Loucy (cell line): ENCODE measurements around the gene PRKAB1.

Experiments
- H2AFZ ChIP-seq: fragments of 200-600 bp; sonication (generic); 2 replicates; pipeline ENCODE4 v1.6.0; 2016; ENCODE audit warnings: antibody characterized with exemption, mild to moderate bottlenecking, low read length, moderate library complexity
- H3F3A ChIP-seq: fragments of 200-600 bp; 2 replicates; pipeline ENCODE4 v1.6.0; 2016; ENCODE audit warnings: antibody characterized with exemption, low read depth, mild to moderate bottlenecking
- H3K27me3 ChIP-seq: fragments of 200-600 bp; sonication (generic); 2 replicates; pipeline ENCODE4 v1.6.1; 2014; ENCODE audit warnings: low read length, mild to moderate bottlenecking; ENCODE audit not compliant: insufficient read depth, poor library complexity, severe bottlenecking
- H3K36me3 ChIP-seq: fragments of 200-600 bp; sonication (generic); 2 replicates; pipeline ENCODE4 v1.6.1; 2016; ENCODE audit warnings: low read length; ENCODE audit not compliant: insufficient read depth
- H3K4me1 ChIP-seq: fragments of 200-600 bp; sonication (generic); 2 replicates; pipeline ENCODE4 v1.5.1; 2014; ENCODE audit warnings: low read length, mild to moderate bottlenecking; ENCODE audit not compliant: insufficient read depth, poor library complexity, severe bottlenecking
- H3K4me2 ChIP-seq: fragments of 200-600 bp; sonication (generic); 2 replicates; pipeline ENCODE4 v1.6.0; 2014; ENCODE audit warnings: antibody characterized with exemption, low read length, low read depth, mild to moderate bottlenecking; ENCODE audit not compliant: poor library complexity, severe bottlenecking
- H3K4me3 ChIP-seq: fragments of 200-600 bp; sonication (generic); 2 replicates; pipeline ENCODE4 v1.5.1; 2014; ENCODE audit warnings: low read length, mild to moderate bottlenecking, mixed read lengths; ENCODE audit not compliant: poor library complexity, severe bottlenecking
- H3K79me2 ChIP-seq: fragments of 200-600 bp; sonication (generic); 2 replicates; pipeline ENCODE4 v1.6.1; 2014; ENCODE audit warnings: low read length; ENCODE audit not compliant: insufficient read depth
- H3K9ac ChIP-seq: fragments of 200-600 bp; sonication (generic); 2 replicates; pipeline ENCODE4 v1.6.0; 2014; ENCODE audit warnings: mild to moderate bottlenecking, low read depth, low read length, moderate library complexity; ENCODE audit not compliant: poor library complexity, severe bottlenecking
- H3K9me2 ChIP-seq: fragments of 200-600 bp; sonication (generic); replicated peaks from 2 replicates; pipeline ENCODE4 v1.6.1; 2016; ENCODE audit warnings: low read depth, low read length, mixed read lengths
- H3K9me3 ChIP-seq: fragments of 200-600 bp; sonication (generic); 2 replicates; pipeline ENCODE4 v1.6.1; 2014; ENCODE audit warnings: mild to moderate bottlenecking, antibody characterized with exemption, low read length, low read depth; ENCODE audit not compliant: insufficient read depth
- H4K20me1 ChIP-seq: fragments of 200-600 bp; sonication (generic); 2 replicates; pipeline ENCODE4 v1.6.0; 2014; ENCODE audit warnings: antibody characterized with exemption, low read length, mild to moderate bottlenecking; ENCODE audit not compliant: insufficient read depth, poor library complexity, severe bottlenecking
- CTCF ChIP-seq: fragments of 200-600 bp; sonication (generic); conservative IDR thresholded peaks from 2 replicates; pipeline ENCODE4 v1.5.1; 2014; ENCODE audit warnings: mild to moderate bottlenecking, antibody characterized with exemption, low read length
- EZH2phosphoT487 ChIP-seq: fragments of 200-600 bp; IDR thresholded peaks from 2 replicates; pipeline ENCODE4 v1.6.1; 2018; ENCODE audit warnings: antibody characterized with exemption, mild to moderate bottlenecking, moderate library complexity, borderline replicate concordance

PRKAB1 gene

GRCh38 chr12:119671070-119671469 is 3.1 kb downstream of the PRKAB1 start:
- H3K79me2 ChIP-seq, result peaks cover 70% of the 10 kb centered on the region
- H3K27me3 ChIP-seq, result peaks cover 5% of the 10 kb centered on the region
- peaks cover 37% of the 10 kb centered on the region; the same call in 1 of the 2 replicates for H3K36me3 ChIP-seq
- H3K4me3 ChIP-seq, result peak overlapping the region; percentile 69
- TF ChIP-seq EZH2phosphoT487 (no peak), CTCF (no peak)
- no peaks in the 10 kb centered on the region for H3K9me2 ChIP-seq
- H3K4me1 ChIP-seq, result peaks cover 77% of the 10 kb centered on the region
- H3F3A ChIP-seq, result peaks cover 20% of the 10 kb centered on the region; the same call in 1 of the 2 replicates
- no peaks in the 10 kb centered on the region for H3K9me3 ChIP-seq
- no peak overlapping the region for H2AFZ ChIP-seq
- peak overlapping the region; percentile 94 for H3K4me2 ChIP-seq
- H4K20me1 ChIP-seq, result peaks cover 38% of the 10 kb centered on the region
- peak overlapping the region; percentile 61 for H3K9ac ChIP-seq

- H3K79me2 ChIP-seq, result peaks cover 64% of the 10 kb centered on the region
- peaks cover 66% of the 10 kb centered on the region for H3K4me1 ChIP-seq
- H4K20me1 ChIP-seq, result peaks cover 38% of the 10 kb centered on the region
- peak overlapping the region; percentile 94 for H3K4me2 ChIP-seq
- H3K27me3 ChIP-seq, result peaks cover 5% of the 10 kb centered on the region
- no peak overlapping the region for H2AFZ ChIP-seq
- TF ChIP-seq EZH2phosphoT487 (no peak), CTCF (no peak)
- H3K9me2 ChIP-seq, result no peaks in the 10 kb centered on the region
- H3K9me3 ChIP-seq, result no peaks in the 10 kb centered on the region
- H3K36me3 ChIP-seq, result peaks cover 49% of the 10 kb centered on the region; the same call in 1 of the 2 replicates
- H3F3A ChIP-seq, result peaks cover 16% of the 10 kb centered on the region; the same call in 1 of the 2 replicates
- no peak overlapping the region for H3K9ac ChIP-seq
- no peak overlapping the region for H3K4me3 ChIP-seq
Measured at GRCh38 chr12:119672194-119672593, 4.3 kb downstream of the PRKAB1 start.

- no peaks in the 10 kb centered on the region for H3K9me2 ChIP-seq
- H3F3A ChIP-seq, result peaks cover 14% of the 10 kb centered on the region; the same call in 1 of the 2 replicates
- H3K9me3 ChIP-seq, result no peaks in the 10 kb centered on the region
- peak overlapping the region; percentile 19 for H3K9ac ChIP-seq
- H3K27me3 ChIP-seq, result no peaks in the 10 kb centered on the region
- no peak overlapping the region for H2AFZ ChIP-seq
- peaks cover 60% of the 10 kb centered on the region for H3K4me1 ChIP-seq
- peak overlapping the region; percentile 94 for H3K4me2 ChIP-seq
- TF ChIP-seq CTCF (no peak), EZH2phosphoT487 (no peak)
- peaks cover 59% of the 10 kb centered on the region; the same call in 1 of the 2 replicates for H3K36me3 ChIP-seq
- H4K20me1 ChIP-seq, result peaks cover 32% of the 10 kb centered on the region
- peaks cover 55% of the 10 kb centered on the region for H3K79me2 ChIP-seq
- peak overlapping the region; percentile 60 for H3K4me3 ChIP-seq
Measured at GRCh38 chr12:119673634-119674033, 5.7 kb downstream of the PRKAB1 start.
